ENCODE measurements around the gene SCMH1.
"Not testable (repeated sequence)": the region's sequence is repeated elsewhere in the genome, so short reads cannot be mapped to it uniquely, and the experiment has no call there.

SCMH1 gene

DNA sequence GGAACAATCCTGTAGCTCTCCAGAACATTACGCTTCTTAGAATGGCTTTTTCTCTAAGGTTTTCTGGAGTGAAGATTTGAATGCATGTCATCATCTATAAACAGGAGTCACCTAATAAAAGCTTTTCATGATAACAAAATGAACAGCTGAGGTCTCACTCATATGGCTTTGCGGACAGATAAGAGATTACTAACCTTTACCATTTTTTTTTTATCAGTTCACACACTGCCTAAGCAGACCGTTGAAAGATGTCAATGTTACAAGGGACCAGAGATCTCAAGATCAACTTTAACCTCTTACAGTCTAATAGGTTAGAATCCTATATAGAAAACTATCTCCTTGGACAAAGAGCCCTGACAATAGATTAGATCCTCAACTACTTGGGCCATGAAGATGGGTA lies 41.4 kb downstream of the SCMH1 start:
- no peak for DNase-seq

DNA sequence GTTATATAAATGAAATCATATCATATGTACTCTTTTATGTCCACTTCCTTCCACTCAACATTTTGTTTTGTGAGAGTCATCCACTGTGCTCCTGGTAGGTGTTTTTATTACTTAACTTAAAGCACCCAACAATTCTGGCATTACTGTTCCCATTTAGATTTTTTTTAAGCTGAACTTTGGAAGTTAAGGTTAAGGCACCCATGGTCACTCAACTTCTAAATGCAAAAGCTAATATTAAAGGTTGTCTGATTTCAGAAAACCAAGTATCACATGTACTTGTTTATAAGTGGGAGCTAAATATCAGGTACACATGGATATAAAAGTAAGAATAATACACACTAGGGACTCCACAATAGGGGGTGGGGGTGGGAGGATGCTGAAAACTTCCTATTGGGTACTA lies 42.7 kb downstream of the SCMH1 start:
- DNase-seq: no peak

DNA sequence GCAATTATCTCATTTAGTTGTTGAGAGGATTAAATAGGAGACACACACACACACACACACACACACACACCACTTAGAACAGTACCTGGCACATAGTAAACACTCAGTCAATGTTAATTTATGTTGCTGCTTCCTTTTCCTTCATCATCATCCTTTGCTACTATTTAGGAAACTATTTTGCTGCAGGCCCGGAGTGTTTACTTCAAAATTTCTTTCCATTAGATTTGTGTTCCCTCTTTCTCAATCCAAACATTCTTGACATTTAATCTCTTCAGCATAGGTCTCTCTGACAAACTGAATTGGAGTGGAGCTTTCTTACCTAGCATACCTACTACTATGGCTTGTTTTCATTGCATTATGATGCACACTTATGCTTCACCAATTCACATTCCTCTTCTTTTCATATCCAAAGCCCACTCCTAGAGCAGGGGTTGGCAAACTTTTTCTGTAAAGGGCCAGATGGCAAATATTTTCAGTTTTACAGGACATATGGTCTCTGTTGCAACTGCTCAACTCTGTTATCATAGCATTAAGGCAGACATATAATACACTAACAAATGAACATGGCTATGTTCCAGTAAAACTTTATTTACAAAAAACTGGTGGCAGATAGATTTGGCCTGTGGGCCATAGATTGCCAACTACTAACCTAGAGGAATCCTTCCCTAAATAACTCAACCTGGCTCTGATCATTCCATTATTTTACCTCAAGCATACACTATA lies 49.5 kb downstream of the SCMH1 start:
- no peak for DNase-seq

DNA sequence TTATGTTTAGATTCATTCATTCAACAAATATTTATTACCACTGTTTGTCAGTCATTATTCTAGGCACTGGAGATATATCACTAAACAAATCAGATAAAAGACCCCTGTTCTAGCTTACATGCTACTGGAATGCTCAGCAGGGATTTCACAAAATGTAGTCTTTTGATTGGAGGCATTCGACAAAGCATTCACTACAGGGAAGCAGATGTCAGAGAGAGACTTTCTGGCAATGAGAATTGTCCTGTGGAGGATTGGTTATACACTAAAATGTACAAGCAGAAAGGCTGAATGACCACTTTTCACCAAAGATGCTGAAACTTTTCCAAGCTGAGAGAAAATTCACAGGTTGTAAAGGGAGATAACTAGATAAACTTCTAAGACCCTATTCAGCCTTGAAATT lies 57.7 kb downstream of the SCMH1 start:
- DNase-seq: no peak

DNA sequence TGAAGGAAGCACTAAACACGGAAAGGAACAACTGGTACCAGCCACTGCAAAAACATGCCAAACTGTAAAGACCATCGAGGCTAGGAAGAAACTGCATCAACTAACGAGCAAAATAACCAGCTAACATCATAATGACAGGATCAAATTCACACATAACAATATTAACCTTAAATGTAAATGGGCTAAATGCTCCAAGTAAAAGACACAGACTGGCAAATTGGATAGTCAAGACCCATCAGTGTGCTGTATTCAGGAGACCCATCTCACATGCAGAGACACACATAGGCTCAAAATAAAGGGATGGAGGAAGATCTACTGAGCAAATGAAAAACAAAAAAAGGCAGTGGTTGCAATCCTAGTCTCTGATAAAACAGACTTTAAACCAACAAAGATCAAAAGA lies 63.9 kb downstream of the SCMH1 start:
- DNase-seq: not testable (repeated sequence)

DNA sequence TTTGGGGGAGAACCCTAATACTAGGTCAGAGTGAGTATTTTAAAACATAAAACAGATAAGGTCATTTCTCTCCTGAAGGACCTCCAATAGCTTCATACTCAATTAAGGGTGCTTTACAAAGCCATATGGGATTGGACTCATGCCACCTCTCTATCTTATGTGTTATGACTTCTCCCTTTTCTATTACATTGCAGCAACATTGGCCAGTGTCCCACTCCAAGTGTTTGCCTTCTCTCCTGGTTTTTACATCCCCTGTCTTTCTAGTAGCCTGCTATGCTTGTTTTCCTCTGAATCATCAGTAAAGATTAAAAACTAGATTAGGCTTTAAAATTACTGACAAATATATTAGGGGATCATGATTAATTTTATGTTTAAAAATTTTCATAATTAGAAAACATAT lies 66.6 kb downstream of the SCMH1 start:
- DNase-seq: no peak

DNA sequence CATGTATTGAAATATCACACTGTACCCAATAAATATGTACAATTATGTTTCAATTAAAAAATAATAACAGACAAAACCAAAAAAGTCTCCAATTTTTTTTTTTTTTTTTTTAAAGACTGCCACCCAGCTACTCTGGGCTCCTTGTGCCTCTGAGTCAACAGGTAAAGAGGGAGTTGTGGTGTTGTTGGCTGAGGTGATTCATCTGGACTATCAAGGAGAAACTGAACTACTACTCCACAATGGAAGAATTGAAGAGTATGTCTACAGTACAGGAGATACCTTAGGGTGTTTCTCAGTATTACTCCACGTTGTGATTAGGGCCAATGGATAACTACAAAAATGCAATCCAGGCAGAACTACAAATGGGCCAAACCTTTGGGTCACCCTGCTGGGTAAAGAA lies 67.9 kb downstream of the SCMH1 start:
- DNase-seq: no peak

DNA sequence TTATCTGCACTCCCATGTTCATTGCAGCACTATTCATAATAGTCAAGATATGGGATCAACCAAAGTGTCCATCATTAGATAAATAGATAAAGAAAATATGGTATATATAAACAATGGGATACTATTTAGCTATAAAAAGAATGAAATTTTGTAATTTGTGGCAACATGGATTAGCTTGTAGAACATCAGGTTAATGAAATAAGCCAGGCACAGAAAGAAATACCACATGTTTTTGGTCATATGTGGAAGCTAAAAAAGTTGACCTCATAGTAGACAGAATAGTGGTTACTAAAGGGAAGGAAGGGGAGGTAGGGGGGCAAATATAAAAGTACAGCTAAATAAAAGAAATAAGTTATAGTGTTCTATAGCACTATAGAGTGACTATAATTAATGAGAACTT lies 68.5 kb downstream of the SCMH1 start:
- no peak for DNase-seq

DNA sequence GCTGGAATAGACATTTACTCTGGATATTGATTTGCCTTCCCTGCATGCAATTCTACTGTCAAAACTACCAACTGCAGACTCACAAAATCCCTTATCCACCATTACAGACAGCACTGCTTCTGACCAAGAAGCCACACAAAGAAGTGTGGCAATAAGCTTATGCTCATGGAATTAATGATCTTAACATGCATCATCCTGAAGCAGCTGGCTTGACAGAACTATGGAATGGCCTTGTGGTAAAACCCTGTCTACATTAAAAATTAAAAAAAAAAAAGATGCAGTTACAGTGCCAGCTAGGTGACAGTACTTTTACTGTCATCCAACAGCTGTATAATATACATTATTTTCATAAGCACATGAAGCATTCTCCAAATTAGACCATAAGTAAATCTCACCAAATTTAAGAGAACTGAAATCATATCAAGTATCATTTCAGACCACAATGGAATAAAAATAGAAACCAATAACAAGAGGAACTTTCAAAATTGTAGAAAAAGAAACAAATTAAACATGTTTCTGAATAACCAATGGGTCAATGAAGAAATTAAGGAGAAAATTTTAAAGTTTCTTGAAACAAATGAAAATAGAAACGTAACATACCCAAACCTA lies 70.7 kb downstream of the SCMH1 start:
- no peak for DNase-seq

DNA sequence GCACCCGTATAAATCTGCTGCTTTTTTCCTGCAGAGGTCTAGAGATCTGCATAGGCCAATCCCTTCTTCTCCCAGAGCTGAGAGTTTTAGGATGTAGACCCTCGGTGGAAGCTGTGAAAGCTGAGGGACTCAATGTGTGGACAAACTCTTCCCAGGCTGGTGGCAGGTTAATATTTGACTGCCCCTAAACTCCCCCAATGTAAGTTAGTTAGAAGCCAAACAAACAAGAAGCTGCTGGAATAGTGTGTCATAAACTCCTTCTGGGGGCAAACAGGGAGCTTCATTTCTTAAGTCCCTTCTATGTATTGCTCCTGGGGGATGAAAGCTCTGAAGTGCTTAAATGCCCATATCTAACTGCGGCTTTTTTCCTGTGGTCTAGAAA lies 72.3 kb downstream of the SCMH1 start:
- no peak for DNase-seq

DNA sequence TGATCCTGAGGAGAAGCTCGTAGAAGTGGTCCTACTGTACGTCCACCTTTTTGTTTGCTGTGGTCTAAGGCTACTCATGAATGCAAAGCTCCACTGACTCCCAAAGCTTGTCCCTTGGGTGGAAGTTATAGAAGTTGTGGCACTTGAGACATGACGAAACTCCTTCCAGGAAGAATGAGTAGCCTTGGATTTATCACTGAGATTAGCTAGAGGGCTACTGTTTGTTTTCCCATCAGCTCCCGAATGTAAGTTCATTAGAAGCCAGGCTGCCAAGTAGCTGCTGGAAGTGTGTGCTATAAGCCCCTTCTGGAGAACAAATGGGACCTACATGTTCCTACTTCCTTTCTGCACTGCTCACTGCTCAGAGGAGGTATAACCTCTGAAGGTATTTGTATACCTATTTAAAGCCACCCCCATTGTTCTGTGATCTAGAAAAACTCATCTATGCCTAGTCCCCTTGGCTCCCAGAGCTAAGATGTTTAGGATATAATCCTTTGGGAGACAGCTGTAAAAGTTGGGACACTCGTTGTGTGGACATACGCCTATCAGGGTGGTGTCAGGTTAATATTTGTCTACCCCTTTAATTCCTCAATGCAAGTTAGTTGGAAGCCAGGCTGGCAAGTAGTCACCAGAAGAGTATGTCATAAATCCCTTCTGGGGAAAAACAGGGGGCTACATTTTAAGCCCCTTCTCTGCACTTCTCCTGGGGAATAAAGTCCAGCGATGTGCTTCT lies 72.9 kb downstream of the SCMH1 start:
- no peak for DNase-seq

DNA sequence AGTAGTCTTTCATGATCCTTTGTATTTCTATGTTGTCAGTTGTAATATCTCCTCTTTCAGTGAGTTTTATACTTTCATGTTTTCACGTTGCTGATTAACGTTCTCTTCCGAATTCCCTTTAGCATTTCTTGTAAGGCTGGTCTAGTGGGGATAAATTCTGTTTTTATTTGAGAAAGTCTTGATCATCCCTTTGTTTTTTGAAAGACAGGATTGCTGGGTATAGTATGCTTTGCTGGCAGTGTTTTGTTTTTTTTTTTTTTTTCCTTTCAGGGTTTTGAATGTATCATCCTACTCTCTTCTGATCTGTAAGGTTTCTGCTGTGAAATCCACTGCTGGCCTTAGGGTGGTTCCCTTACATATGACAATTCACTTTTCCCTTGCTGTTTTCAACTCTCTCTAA lies 74.4 kb downstream of the SCMH1 start:
- no peak for DNase-seq

DNA sequence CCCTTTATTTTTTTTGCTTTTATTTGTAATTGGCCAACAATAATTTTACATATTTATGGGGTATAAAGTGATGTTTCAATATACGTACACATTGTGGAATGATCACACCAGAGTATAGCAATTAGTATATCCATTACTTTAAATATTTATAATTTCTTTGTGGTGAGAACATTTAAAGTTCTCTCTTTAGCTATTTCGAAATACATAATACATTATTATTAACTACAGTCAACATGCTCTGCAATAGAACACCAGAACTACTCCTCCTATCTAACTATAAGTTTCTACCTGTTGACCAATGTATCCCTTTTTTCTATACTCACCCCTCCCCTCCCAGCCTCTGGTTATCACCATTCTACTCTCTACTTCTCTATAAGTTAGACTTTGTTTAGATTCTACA lies 77.4 kb downstream of the SCMH1 start:
- DNase-seq: no peak

DNA sequence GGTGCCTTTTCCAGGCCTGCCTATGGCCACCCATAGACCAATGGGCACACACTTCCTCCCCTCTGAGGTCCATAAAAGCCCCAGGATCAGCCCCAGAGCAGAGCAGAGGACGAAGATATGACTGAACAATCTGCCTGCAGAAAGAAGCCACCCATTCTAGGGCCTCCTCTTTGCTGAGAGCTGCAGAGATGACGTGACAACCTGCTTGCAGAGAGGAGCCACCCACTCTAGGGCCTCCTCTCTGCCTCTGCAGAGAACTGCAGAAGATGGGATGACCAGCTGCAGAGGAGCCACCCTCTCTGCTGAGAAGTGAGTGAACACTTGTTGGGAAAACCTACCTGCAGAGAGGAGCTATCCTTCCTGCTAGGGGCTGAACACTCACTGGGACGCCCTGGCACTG lies 79.7 kb downstream of the SCMH1 start:
- no peak for DNase-seq

DNA sequence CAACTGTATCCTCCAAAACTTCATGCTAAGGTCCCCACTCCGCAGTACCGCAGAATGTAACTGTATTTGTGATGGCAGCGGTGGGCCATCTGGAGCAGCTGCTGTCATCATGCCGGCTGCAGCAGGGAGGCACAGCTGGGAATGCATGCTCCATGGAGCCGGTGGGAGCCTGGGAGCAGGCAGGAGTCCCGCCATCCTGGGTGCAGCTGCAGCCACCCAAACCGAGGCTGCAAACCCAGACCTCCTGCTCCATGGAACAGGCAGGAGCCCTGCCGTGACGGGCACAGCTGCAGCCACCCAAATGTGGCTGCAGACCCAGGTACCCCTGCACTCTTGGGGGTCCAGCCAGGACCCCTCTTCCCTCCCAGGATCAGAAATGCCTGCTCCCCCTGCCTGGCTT lies 80.3 kb downstream of the SCMH1 start:
- DNase-seq: no peak

DNA sequence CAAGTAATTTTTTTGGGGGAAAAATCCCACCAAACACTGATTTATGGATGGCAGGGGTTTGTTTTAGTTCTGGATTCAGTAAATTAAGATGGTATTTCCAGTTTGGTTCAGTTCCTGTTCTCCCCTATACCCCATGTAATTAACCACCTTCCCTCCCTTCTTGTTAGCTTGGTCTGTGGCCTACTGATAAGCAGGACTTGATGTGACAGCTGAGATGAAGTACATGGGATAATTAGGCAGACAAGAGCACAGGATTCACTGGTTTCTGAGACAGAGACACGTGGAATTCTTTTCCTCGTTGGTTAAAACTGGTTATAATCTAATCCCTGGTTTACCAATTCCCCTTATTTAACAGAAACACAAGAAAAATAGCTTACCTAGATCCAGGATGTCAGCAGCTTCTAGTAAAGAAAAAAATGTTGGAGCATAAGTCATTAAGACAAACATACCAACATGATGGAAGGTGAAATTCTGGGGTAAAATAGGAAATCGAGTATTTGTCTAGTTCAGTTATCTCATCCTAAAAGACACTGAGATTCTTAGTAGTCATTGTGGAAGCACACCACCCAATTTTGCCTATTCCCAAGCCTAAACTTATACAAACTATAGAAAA lies 81.5 kb downstream of the SCMH1 start:
- DNase-seq: no peak

DNA sequence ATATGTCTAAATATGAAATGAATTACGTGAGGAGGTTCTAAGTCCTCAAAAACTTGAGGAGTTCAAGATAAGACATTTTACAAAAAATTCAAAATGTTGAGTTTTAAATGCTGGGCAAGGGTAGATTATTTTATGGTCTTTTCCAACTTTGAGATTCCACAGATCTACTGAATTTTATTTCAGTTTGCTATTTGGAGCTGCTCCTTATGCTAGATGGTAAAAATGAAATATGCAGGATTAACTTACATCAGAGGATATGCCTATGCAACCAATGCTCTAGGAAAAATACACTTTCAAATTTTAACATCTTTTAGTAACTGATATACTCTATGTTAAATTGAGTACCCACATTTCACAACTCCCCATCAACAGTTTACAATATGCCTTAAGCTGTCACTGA lies 83.1 kb downstream of the SCMH1 start:
- DNase-seq: no peak

DNA sequence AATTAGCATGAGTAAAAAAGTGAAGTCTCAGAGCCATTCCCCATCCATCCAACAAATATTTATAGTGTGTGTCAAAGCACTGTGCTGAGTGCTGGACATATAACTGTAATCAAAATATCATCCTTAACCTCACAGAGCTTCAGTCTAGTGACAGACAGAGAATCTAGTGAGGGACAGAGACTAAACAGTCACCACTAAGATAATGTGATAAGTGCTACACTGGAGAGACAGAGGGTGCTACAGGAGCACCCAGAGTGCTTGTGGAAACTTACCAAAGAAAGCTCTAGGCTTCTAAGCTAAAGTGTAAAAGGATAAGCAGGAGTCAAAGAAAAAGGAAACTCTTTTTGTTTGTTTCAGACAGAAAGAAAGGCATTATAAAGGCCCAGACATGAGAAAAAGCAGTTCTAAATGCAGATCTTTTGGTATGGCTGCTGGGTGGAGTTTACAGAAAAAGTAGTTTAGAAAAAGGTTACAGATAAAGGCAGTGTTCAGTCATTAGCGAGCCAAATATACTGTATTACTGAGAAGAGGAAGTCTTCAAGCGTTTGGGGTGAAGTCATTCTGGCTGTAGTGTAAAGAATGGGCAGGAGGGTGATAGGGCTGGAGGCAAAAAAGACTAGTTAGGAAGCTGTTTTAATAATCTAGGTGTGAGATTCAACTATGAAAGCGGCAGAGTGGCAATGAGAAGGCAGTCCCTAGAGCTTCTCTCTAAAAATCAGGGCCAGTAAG lies 83.8 kb downstream of the SCMH1 start:
- no peak for DNase-seq

DNA sequence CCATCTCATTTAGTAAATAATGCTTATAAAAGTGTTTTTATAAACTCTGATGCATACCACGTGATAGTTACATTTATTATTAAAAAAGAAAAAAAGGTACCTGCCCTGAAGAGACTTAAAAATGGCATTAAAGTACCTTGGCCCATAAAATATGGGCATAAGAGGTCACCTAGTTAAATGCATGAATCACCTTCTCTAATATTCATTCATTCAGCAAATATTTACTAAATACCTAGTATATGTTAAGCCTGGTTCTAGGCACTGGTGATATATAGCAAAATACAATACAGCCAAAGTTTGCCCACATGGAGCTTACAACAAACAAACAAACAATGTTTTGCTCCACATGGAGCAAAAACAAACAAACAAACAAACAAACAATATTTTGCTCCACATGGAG lies 87.0 kb downstream of the SCMH1 start:
- DNase-seq: no peak

DNA sequence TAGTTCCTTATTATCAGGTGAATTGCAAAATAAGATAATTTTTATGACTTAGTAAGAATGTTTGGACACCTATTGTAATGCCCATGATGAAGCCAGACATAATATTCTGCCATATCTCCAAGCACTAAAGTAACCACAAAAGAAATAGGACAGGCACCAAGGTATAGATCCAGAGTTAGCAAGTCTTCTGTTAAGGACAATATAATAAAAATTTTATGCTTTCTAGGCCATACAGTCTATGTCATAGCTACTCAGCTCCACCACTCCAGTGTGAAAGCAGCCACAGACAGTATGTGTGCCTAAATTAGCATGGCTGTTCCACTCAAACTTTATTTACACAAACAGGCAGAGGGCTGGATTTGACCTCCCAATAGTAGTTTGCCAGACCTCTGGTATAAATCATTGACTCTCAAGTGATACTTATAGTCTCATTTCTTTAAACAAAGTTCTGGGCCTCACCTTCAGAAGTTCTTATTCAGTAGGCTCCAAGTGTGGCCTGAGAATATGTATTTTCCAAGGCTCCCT lies 88.3 kb downstream of the SCMH1 start:
- no peak for DNase-seq

DNA sequence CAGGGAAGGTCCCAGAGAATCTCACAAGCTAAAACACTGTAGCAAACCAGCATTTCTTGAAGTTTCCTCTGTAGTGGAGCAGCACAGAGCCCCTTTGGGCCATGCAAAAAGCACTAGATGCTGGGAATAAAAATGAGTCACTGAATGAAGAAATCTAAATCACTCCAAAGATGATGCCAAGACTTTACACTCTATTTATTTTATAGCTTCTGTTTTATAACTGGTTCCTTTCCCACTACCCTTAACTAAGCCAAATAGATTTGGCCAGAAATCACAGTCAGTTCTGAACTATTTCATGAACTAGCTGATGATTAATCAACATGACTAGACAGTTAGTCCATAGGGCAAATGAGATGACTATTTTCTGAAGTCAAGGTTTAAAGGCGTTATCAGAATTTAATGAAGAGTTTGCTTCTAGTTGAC lies 89.5 kb downstream of the SCMH1 start:
- DNase-seq: no peak

DNA sequence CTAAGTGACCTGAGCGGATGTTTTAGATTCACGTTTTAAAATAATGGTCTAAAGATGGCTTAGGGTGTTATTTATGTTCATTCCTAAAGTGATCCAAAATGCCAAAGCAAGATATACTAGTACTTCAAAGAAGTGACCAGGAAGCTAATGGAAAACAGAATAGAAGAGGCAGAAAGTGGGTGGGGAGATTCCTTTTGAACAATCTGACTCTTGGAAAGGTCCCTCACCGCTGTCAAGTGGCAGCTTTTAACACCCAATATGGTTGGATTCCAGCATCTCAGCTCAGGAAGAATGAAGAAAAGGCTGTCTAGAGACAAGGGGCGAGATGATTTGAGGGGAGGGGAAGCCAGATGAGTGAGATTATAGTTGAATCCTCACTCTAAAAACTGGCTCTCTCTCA lies 90.3 kb downstream of the SCMH1 start:
- DNase-seq: no peak

DNA sequence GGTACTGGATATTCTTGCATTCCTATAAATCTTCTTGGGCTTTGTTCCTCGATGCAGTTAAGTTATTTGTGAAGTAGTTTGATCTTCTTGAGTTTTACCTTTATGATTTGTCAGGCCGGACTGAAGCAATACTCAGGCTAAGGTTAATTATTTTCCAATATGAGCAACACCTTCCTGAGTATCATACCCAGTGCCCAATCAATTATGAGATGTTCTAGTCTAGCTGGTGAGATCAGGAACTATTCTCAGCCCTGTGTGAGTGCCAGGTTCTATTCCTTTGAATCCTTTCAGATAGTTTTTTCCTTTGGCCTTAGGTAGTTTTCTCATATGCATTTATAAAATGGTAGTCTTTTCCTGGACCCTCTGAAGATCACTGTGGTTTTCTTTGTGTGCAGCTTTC lies 92.5 kb downstream of the SCMH1 start:
- no peak for DNase-seq

Measured in activated naive CD4-positive, alpha-beta T cell treated with Interleukin-2 at 50 U/mL for 16 hours (primary cell).